A673 (cell line): ENCODE measurements around the gene CPA4. TPM values are rescaled to one million over a fixed set of nuclear protein-coding genes. Genes with fewer than 3 reads are reported as not detected.

ENCODE experiments used
- BruUV-seq: library from RNA; stranded (reverse); fragments of 400-500 nt; replicated peaks from 2 replicates; lab custom pipeline; 2021; lab: Mats Ljungman, UMichigan
- CTCF ChIA-PET: fragments of 300-600 bp; sonication (Branson Sonifier 250); formaldehyde crosslinking; loops from one replicate; lab custom pipeline; 2022; ENCODE audit warnings: antibody characterized with exemption; lab: Charles Lee
- POLR2A ChIA-PET: fragments of 300-600 bp; sonication (Branson Sonifier 250); formaldehyde crosslinking; loops from one replicate; lab custom pipeline; 2022; ENCODE audit warnings: antibody characterized with exemption; ENCODE audit not compliant: low non-redundant PET; lab: Charles Lee
- DNase-seq: peaks from one replicate; pipeline ENCODE4 v3.0.0-alpha.2; 2015; ENCODE audit warnings: low spot score
- H3K27ac ChIP-seq: fragments of 200-600 bp; sonication (generic); 2 replicates; pipeline ENCODE4 v1.5.1; 2016; ENCODE audit warnings: mixed run types, low read depth, mild to moderate bottlenecking, mixed read lengths, antibody characterized with exemption, low read length; ENCODE audit not compliant: poor library complexity, severe bottlenecking
- H3K27me3 ChIP-seq: fragments of 200-600 bp; sonication (generic); replicated peaks from 2 replicates; pipeline ENCODE4 v1.6.1; 2017; ENCODE audit warnings: mixed run types, low read depth, mild to moderate bottlenecking, mixed read lengths, antibody characterized with exemption, low read length; ENCODE audit not compliant: insufficient read depth, poor library complexity
- H3K36me3 ChIP-seq: fragments of 200-600 bp; sonication (generic); 2 replicates; pipeline ENCODE4 v1.6.1; 2016; ENCODE audit warnings: mixed run types, mild to moderate bottlenecking, mixed read lengths, antibody characterized with exemption, low read length; ENCODE audit not compliant: insufficient read depth, poor library complexity, severe bottlenecking
- H3K4me1 ChIP-seq: fragments of 200-600 bp; sonication (generic); 2 replicates; pipeline ENCODE4 v1.6.1; 2017; ENCODE audit warnings: mixed run types, mild to moderate bottlenecking, mixed read lengths, antibody characterized with exemption, low read length; ENCODE audit not compliant: insufficient read depth, poor library complexity, severe bottlenecking
- H3K4me3 ChIP-seq: fragments of 200-600 bp; sonication (generic); 2 replicates; pipeline ENCODE4 v1.5.1; 2016; ENCODE audit warnings: low read depth, mixed run types, mild to moderate bottlenecking, mixed read lengths, low read length; ENCODE audit not compliant: poor library complexity, severe bottlenecking
- H3K9me3 ChIP-seq: fragments of 200-600 bp; sonication (generic); 2 replicates; pipeline ENCODE4 v1.6.1; 2016; ENCODE audit warnings: mixed run types, low read depth, mild to moderate bottlenecking, mixed read lengths, antibody characterized with exemption, low read length; ENCODE audit not compliant: poor library complexity, severe bottlenecking
- EZH2 ChIP-seq: fragments of 200-600 bp; sonication (generic); IDR thresholded peaks from 2 replicates; pipeline ENCODE4 v1.6.1; 2017; ENCODE audit warnings: borderline replicate concordance, low read depth, mild to moderate bottlenecking, mixed read lengths, antibody characterized with exemption, low read length; ENCODE audit not compliant: poor library complexity, severe bottlenecking
- intact Hi-C: fragments of 100-400 bp; cut with micrococcal nuclease; formaldehyde crosslinking; loops from one replicate; pipeline ENCODE4 v1.10.0; 2022; ENCODE audit not compliant: unreplicated experiment
- total RNA-seq: library from RNA; stranded (reverse); gene quantifications from 2 replicates; pipeline ENCODE4 v1.2.3, GENCODE V29; 2021
- TF ChIP-seq, protein P1 (sequence below): fragments of 300-800, 200-600 bp; sonication (generic); conservative IDR thresholded peaks from 2 replicates; pipeline ENCODE4 v1.5.1; 2017; ENCODE audit warnings: low read depth, mild to moderate bottlenecking, antibody characterized with exemption, low read length, moderate library complexity, mixed read lengths

Gene CPA4
- total RNA-seq, 1 experiment from 2014 or later: not detected

DNA sequence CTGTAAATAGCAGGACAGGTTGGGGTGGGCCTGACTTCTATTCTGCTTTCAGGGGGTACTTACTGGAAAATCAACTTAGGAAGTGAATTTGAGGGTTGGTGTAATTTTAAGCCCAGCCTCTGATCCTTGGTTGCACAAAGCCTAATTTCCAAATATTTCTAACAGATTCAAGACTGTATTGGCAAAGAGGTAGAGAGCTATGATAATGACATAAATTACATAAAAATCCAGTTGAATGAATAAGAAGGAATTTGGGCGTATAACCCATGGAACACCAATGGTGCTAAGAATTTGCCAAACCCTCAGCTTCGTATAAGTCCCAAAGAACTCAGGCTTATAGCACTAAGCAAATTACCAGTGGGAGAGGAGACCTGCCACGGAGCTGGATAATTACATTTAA is 11.9 kb downstream of the CPA4 start:
- H3K27me3 ChIP-seq: peaks cover 4% of the 10 kb centered on the region
- intact Hi-C loops: no loop called here
- H3K36me3 ChIP-seq: no peaks in the 10 kb centered on the region
- TF ChIP-seq EZH2: no peak
- TF ChIP-seq, protein P1, sequence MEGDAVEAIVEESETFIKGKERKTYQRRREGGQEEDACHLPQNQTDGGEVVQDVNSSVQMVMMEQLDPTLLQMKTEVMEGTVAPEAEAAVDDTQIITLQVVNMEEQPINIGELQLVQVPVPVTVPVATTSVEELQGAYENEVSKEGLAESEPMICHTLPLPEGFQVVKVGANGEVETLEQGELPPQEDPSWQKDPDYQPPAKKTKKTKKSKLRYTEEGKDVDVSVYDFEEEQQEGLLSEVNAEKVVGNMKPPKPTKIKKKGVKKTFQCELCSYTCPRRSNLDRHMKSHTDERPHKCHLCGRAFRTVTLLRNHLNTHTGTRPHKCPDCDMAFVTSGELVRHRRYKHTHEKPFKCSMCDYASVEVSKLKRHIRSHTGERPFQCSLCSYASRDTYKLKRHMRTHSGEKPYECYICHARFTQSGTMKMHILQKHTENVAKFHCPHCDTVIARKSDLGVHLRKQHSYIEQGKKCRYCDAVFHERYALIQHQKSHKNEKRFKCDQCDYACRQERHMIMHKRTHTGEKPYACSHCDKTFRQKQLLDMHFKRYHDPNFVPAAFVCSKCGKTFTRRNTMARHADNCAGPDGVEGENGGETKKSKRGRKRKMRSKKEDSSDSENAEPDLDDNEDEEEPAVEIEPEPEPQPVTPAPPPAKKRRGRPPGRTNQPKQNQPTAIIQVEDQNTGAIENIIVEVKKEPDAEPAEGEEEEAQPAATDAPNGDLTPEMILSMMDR: no peak
- no TSS peak for BruUV-seq
- no peaks in the 10 kb centered on the region for H3K9me3 ChIP-seq
- no peaks in the 10 kb centered on the region for H3K4me1 ChIP-seq
- no peak overlapping the region for H3K4me3 ChIP-seq
- CTCF ChIA-PET: no interaction called here
- no peak overlapping the region for H3K27ac ChIP-seq
- POLR2A ChIA-PET: no interaction called here
- no peak for DNase-seq

DNA sequence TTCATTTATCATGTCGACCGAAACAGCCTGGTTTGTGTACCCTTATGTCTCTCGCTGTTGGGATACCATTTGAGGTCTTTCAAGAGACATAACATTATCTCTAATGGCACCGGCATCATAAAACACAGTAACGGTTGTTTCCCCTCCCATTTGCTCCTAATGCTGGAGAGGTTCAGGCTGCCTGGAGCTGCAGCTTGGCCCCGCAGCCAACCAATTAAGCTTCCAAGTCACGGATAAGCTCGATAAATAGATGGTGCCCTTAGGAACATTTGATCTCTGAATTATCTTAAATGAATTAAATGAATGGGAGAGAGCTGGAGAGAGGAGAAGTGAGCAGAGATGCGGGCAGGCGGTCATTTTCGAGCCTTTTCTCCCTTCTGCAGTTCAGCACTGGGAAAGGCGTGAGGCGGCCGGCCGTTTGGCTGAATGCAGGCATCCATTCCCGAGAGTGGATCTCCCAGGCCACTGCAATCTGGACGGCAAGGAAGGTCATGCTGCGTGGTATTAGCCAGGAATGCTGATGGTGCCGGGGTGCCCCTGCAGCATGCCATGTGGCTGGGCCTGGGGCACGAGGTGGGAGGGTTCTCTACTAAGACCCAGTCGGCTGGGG is 12.6 kb downstream of the CPA4 start:
- ChIA-PET CTCF (no interaction called here), POLR2A (no interaction called here)
- no peaks in the 10 kb centered on the region for H3K36me3 ChIP-seq
- no peaks in the 10 kb centered on the region for H3K4me1 ChIP-seq
- H3K4me3 ChIP-seq: no peak overlapping the region
- TF ChIP-seq, protein P1: no peak
- no peak for TF ChIP-seq EZH2
- no peak for DNase-seq
- intact Hi-C loops: no loop called here
- peaks cover 4% of the 10 kb centered on the region for H3K27me3 ChIP-seq
- no peak overlapping the region for H3K27ac ChIP-seq
- H3K9me3 ChIP-seq: no peaks in the 10 kb centered on the region
- BruUV-seq: no TSS peak

DNA sequence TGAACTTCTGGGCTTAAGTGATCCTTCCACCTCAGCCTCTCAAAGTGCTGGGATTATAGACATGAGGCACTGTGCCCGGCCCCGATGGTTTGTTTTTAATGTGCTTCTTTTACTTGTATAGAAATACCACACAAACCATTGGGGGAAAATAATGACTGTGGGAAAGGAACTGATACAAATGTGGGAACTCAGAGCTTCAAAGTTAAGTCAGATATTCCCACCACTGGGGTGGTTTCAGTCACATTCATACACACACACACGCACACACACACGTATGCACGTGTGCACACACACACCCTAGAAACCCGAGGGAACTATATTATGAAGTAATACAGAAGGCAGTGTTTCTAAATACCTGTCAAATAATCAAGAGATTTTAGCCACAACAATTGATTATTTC is 17.0 kb downstream of the CPA4 start:
- intact Hi-C loops: no loop called here
- ChIA-PET POLR2A (interaction anchor here (0.6 kb wide), 1 partner anchor 34 kb away, joined by 5 read pairs; no protein-coding TSS in a partner anchor), CTCF (no interaction called here)
- no peak for DNase-seq
- no peaks in the 10 kb centered on the region for H3K9me3 ChIP-seq
- H3K27ac ChIP-seq: no peak overlapping the region
- BruUV-seq: no TSS peak
- no peaks in the 10 kb centered on the region for H3K4me1 ChIP-seq
- TF ChIP-seq, protein P1: no peak
- TF ChIP-seq EZH2: no peak
- no peaks in the 10 kb centered on the region for H3K36me3 ChIP-seq
- H3K27me3 ChIP-seq: no peaks in the 10 kb centered on the region
- no peak overlapping the region for H3K4me3 ChIP-seq
